Renal cortex interstitium (tissue), 11 donors: ENCODE results near the gene OTUD4. TPM values are rescaled to one million over a fixed set of nuclear protein-coding genes. Genes with fewer than 3 reads are reported as not detected.
"Not testable (repeated sequence)": the region's sequence is repeated elsewhere in the genome, so short reads cannot be mapped to it uniquely, and the experiment has no call there.

Experiments used
- DNase-seq, 11 donors: peaks; one replicate each; pipeline ENCODE4 v3.0.0-alpha.2; 2013; ENCODE audit warnings: low read depth in 9 of 11, low spot score in 4 of 11; ENCODE audit errors: extremely low read depth in 1 of 11
- polyA plus RNA-seq, 3 donors: library from polyadenylated mRNA; unstranded; fragments of 120-200 nt; gene quantifications; one replicate each; pipeline ENCODE4 v1.2.1, GENCODE V29; 2013; ENCODE audit not compliant: insufficient read length in 3 of 3

Gene OTUD4
- polyA plus RNA-seq, 3 donors: 34.4 to 45.8 (median 42.0) TPM

- DNase-seq: no peak
Measured at GRCh38 chr4:145183023-145183422, 2.6 kb upstream of the OTUD4 start.

- no peak for DNase-seq
Measured at GRCh38 chr4:145182222-145182621, 1.8 kb upstream of the OTUD4 start.

- DNase-seq: no peak
Measured at GRCh38 chr4:145181091-145181501, 707 bp upstream of the OTUD4 start.

DNA sequence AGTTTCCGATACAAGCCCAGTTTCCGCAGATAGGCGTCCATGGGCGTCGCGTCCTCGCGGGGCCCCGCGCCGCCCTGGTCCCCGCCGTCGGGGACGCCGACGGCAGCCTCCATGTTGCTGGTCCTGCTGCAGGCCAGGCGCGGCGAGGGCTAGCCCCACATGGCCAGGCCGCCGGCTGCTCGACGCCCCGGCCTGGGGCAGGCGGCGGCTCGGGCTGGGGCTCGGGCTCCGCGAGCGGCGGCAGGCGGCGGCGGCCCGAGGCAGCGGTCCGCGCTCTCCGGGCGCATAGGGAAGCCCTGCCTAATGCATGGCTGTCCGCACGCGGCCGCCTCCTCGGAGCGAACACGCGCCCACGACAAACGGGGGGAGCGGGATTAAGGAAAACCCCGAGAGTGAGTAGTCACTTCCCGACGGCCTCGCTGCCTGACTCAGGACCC is 510 bp downstream of the OTUD4 start:
- DNase-seq: not testable (repeated sequence)

GRCh38 chr4:145179281-145179860 is 1.0 kb downstream of the OTUD4 start:
- peak in 3 of 11 donors; percentile 36 to 52 (median 44) for DNase-seq

GRCh38 chr4:145178740-145179280 is 1.6 kb downstream of the OTUD4 start:
- no peak for DNase-seq

DNA sequence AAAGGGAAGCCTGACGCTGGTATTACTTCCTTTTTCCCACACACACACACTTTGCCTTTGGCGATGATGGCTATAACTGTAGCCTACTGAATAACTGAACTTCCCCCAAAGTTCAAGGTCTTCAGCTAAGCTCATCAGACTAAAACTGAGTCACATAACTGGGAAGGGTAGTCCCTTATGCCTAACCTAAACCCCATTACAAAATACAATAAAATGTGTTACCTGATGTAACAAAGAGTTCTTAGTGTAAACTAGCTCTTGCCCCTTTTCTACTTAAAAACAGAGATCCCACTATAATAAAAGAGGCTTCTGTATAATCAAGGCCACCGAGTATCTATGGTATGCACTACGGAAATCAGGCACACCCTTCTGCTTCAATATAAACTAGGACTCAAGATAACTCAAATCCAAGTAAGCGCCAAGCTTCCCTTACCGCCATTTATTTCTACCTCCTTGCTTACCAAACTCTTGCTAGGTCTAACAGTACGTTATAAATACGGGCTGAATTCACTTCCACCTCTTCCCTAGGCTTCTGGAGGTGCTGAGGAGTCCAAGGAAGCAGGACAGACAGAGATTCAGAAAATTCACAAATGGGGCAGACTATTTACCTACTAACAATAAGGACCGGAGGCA is 2.4 kb downstream of the OTUD4 start:
- no peak for DNase-seq

DNA sequence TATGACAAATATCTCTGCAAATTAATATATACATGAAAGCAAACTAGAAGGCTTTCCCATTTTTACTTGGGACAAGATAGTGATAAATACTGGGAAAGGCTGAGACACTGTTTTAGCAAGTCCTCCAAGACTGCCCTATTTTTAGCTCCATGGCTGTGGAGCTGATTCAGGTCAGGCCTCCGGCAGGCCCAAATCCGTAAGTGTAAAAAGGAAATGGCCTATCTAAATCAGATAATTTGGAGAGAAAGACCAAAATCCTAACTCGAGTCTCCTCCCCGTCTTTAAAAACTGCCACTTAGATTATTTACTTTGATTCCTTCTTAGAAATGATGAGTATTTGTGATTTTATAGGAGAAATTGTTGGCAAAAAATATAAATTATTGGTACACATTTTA is 2.9 kb downstream of the OTUD4 start:
- no peak for DNase-seq

GRCh38 chr4:145176641-145177432 is 3.6 kb downstream of the OTUD4 start:
- no peak for DNase-seq

GRCh38 chr4:145171911-145172310 is 8.5 kb downstream of the OTUD4 start:
- DNase-seq: no peak

GRCh38 chr4:145170223-145170622 is 10.2 kb downstream of the OTUD4 start:
- DNase-seq: no peak

GRCh38 chr4:145168581-145169187 is 11.7 kb downstream of the OTUD4 start:
- DNase-seq: no peak

DNA sequence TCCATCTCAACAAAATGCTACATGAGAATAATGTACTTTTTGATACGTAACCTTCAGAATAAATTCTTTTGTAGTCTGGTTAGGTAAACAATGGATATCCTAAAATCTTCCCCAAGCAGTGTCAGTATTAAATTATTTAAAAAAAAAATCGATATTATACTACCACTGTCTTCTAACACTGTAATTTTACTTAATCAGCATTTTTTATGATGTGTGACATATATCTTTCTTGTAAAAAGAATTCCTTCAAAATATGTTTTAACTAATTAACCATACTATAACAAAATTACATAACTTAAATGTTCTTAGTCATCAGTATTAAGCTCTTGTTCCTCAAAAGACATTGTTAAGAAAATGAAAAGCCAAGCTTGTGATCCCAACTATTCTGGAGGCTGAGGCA is 12.5 kb downstream of the OTUD4 start:
- no peak for DNase-seq

DNA sequence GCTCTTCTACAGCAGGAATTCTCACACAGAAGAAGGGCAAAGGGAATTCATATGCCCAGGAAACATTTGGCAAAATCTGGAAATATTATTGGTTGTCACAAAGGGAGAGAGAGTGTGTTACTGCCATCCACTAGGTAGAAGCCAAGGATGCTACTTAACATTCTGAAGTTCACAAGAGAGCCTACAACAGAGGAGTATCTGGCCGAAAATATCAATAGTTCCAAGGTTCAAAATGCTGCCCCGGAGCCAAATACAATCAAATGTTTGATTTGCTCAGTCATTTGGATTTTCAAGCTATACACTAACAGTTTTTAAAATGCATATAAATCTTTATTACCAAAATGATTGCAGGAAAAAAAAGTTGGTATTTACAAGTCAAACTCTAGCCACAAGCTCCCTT is 18.8 kb downstream of the OTUD4 start:
- DNase-seq: no peak

DNA sequence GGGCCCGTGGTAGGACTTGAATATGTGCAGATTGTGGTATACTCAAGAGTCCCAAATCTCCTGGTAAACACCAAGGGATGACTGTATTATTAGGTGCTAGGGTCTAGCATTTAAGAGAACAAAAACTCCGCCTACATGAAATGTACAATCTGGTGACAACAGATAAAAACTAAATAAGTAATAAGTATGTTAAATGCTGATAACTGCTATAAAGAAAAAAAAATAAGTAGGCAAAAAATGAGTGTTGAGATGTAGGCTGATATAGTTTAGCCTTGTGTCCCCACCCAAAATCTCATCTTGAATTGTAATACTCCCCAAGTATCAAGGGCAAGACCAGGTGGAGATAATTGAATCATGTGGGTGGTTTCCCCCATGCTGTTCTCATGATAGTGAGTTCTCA is 23.4 kb downstream of the OTUD4 start:
- no peak for DNase-seq

- DNase-seq: no peak
Measured at GRCh38 chr4:145155268-145155870, 25.0 kb downstream of the OTUD4 start.

- peak in 1 of 11 donors; percentile 5 for DNase-seq
Measured at GRCh38 chr4:145154573-145154972, 25.8 kb downstream of the OTUD4 start.

DNA sequence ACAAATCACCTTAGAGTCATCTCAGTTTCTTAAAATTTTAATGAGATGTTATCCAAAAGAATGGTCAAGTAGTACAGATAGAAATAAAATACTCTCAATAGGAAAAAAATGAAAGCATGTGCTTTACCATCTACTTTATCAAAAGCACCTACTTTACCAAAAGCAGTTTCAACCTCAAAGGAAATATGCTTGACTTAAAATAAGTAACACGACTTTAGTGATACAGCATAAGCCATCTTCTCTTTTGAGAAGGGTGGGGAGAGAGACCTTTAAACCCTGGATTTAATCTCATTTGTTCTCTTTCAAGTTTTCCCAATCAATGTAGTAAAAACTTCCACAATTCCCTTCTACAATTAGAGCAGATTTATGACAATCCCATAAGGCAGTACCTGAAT is 26.5 kb downstream of the OTUD4 start:
- DNase-seq: no peak

- DNase-seq: no peak
Measured at GRCh38 chr4:145153181-145153903, 27.0 kb downstream of the OTUD4 start.
